ENCODE results near the gene KLF9.
A peak's percentile ranks its signal among the peaks of the same experiment; 100 is the strongest.

Gene KLF9

DNA sequence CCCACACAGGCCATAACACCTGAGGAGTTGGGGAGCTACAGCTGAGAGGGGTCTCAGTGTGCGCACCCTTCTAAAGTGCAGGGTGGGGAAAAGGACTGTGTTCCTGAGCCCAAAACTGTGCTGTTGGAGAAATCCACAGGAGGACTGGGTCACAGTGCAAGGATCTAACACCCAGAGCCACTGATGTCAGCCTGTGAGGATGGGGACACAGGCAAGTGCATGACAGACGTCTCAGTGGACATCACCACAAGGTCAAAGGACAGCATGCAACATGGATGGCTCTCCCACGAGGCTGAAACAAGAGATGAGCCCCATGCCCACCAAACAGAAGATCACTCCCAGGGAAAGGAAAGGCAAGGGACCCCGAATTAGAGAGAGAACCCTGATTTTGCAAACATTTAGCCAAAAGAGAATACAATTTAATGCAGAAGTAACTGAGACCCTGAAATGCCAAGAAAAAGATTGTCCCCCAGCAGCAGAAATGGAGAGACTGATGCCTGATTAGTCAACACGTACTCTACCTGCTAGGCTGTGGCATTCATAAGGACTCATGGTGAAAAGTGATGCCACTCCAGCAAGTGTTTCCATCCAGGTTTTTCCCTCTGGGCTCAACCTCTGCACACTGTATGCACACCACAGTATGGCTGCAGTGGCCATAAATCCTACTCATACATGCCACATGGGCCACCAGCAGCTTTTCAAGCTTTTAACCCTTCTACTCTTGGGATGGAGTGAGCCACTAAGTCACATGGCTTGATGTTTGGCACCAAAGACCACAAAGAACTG lies 14.2 kb downstream of the KLF9 start:
- DNase-seq (ENCODE audit: low read depth) = no peak
- H3K4me3 ChIP-seq (ENCODE audit: low read depth, low read length) = no peak overlapping the region
- no peak for TF ChIP-seq POLR2A (IDR thresholded peaks at IDR 0.05; ENCODE audit: extremely low read depth, insufficient read length)
- no peak for TF ChIP-seq CTCF (IDR thresholded peaks at IDR 0.05; ENCODE audit: low read depth, low read length)
- TF ChIP-seq MYC (IDR thresholded peaks at IDR 0.05; ENCODE audit: low read depth, low read length) = no peak
- no peak for TF ChIP-seq MAX (IDR thresholded peaks at IDR 0.05; ENCODE audit: low read depth, low read length)

- no peak for DNase-seq (ENCODE audit: low read depth)
- TF ChIP-seq CTCF (IDR thresholded peaks at IDR 0.05; ENCODE audit: low read depth, low read length) = no peak
- H3K4me3 ChIP-seq (ENCODE audit: low read depth, low read length) = no peak overlapping the region
Measured at GRCh38 chr9:70399141-70399540, 15.3 kb downstream of the KLF9 start.

GRCh38 chr9:70398145-70398556 lies 16.3 kb downstream of the KLF9 start:
- TF ChIP-seq POLR2A (IDR thresholded peaks at IDR 0.05; ENCODE audit: extremely low read depth, insufficient read length) = no peak
- TF ChIP-seq MAX (IDR thresholded peaks at IDR 0.05; ENCODE audit: low read depth, low read length) = peak; percentile 54; the same call in 1 of the 2 replicates
- no peak overlapping the region for H3K4me3 ChIP-seq (ENCODE audit: low read depth, low read length)
- peak; percentile 74 for DNase-seq (ENCODE audit: low read depth)

- no peak for DNase-seq (ENCODE audit: low read depth)
- TF ChIP-seq MAX (IDR thresholded peaks at IDR 0.05; ENCODE audit: low read depth, low read length) (no peak), MYC (IDR thresholded peaks at IDR 0.05; ENCODE audit: low read depth, low read length) (no peak)
- H3K4me3 ChIP-seq (ENCODE audit: low read depth, low read length) = no peak overlapping the region
Measured at GRCh38 chr9:70395652-70396051, 18.8 kb downstream of the KLF9 start.

DNA sequence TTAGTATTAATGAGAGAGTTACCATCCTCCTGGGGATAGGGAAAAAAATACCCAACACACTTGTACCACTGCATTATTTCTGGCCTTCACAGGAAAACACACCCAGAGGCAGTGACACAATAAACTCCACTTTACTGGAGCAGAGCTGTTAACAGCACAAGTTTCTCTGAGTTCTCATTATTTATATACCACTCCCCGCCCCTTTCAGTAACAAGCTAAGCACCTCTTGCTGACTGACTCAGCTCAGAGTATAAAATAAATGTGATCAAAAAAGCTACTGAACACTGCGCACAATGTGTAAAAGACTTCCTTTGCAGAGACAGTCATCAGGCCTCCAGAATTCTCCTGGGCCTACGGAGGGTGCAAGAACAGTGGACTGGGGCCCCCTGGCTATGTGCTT lies 21.6 kb downstream of the KLF9 start:
- no peak for DNase-seq (ENCODE audit: low read depth)
- TF ChIP-seq MYC (IDR thresholded peaks at IDR 0.05; ENCODE audit: low read depth, low read length) (no peak), POLR2A (IDR thresholded peaks at IDR 0.05; ENCODE audit: extremely low read depth, insufficient read length) (no peak), MAX (IDR thresholded peaks at IDR 0.05; ENCODE audit: low read depth, low read length) (no peak), CTCF (IDR thresholded peaks at IDR 0.05; ENCODE audit: low read depth, low read length) (no peak)
- no peak overlapping the region for H3K4me3 ChIP-seq (ENCODE audit: low read depth, low read length)

- H3K4me3 ChIP-seq (ENCODE audit: low read depth, low read length) = no peak overlapping the region
- peak; percentile 14 for DNase-seq (ENCODE audit: low read depth)
Measured at GRCh38 chr9:70392189-70392588, 22.3 kb downstream of the KLF9 start.

More at GRCh38 chr9:70392189-70392588, 22.3 kb downstream of the KLF9 start:
- no peak for TF ChIP-seq CTCF (IDR thresholded peaks at IDR 0.05; ENCODE audit: low read depth, low read length)
- TF ChIP-seq MAX (IDR thresholded peaks at IDR 0.05; ENCODE audit: low read depth, low read length) = no peak
- no peak for TF ChIP-seq MYC (IDR thresholded peaks at IDR 0.05; ENCODE audit: low read depth, low read length)
- TF ChIP-seq POLR2A (IDR thresholded peaks at IDR 0.05; ENCODE audit: extremely low read depth, insufficient read length) = no peak
